HTR-8/SVneo (cell line): ENCODE results near the gene SFXN2.
"Not testable (repeated sequence)": the region's sequence is repeated elsewhere in the genome, so short reads cannot be mapped to it uniquely, and the experiment has no call there.

Experiments used
- DNase-seq: peaks from one replicate; pipeline ENCODE4 v3.0.0; 2011; ENCODE audit warnings: low spot score, mixed read lengths; ENCODE audit not compliant: insufficient read length
- FAIRE-seq: peaks from 2 replicates; lab custom pipeline; 2011; peaks lifted over from hg19 to GRCh38; lab: Jason Lieb, UNC

The SFXN2 gene

DNA sequence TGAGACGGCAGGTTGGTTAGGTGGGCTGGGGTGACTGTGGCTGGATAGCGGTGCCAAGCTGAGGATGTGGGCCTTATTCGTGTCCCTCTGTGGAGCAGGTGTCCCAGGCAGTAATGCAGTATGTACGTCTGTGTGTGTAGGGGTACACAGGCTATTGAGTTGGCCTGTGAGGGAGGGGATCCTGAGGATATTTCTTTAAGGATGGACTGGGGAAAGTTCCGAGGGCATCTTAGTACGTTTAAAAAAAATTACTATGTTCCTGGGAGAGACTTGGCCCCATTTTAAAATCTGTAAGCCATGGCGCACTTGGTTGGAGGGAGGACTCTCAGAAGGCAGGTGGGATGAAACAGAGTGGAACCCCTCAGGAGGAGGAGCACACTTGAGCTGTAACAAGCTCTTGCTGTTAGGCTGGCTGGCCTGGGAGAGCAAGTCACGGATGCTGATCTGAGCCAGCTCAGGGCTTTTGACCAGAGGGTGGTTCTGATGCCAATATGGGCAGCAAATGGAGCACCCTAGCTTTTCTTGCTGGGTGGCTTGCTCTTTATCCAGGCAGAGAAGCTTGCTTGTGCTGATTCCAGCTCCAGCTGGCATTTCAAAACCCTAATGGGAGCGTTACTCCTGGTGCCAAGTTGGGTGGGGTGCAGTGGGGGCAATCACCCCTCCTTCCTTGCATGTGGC lies 30.1 kb downstream of the SFXN2 start:
- no peak for FAIRE-seq
- no peak for DNase-seq

DNA sequence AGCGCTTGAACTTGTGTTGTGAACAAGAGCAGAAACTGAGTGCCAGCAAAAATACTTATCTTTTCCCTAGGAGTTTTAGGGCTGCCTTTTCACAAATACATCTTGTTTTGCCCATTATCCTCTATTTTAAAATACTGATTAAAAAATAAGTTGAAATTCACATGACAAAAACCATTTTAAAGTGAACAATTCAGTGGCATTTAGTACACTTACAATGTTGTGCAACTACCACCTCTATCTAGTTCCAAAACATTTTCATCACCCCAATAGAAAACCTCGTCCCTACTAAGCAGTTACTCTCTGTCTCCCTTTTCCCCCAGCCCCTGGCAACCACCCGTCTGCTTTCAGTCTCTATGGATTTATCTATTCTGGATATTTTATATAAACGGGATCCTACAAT lies 30.7 kb downstream of the SFXN2 start:
- DNase-seq (no peak), FAIRE-seq (no peak)

DNA sequence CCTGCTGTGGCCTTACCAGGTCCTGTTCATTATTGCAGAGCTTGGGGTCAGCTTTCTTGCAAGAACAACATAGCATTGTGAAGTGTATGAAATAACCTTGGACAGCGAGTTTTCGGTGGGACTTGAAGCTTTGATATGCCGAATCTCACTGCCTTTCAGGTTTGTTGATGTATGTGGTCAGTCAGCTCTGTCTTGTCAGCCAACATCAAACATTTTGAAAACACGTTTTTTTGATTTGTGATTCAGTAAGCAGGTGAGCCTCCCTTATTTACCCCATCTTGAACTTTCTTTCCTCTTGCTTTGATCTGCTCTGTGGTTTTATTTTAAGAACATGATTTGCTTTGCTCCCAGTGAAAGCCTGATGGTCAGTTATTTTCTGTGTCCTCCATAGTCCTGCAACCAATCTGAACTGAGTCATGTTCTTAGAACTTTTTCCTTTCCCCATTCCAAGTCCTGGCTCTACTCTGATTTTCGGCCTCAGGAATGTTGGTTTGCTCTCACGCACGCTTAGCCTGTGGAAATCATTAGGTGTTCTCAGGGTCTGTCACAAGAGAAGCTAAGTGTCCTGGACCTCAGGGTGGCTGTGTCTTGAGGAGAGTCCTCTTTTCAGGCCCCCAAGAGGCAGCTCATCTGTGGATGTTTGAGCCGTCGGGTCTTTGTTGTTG lies 38.0 kb downstream of the SFXN2 start:
- no peak for DNase-seq
- no peak for FAIRE-seq

DNA sequence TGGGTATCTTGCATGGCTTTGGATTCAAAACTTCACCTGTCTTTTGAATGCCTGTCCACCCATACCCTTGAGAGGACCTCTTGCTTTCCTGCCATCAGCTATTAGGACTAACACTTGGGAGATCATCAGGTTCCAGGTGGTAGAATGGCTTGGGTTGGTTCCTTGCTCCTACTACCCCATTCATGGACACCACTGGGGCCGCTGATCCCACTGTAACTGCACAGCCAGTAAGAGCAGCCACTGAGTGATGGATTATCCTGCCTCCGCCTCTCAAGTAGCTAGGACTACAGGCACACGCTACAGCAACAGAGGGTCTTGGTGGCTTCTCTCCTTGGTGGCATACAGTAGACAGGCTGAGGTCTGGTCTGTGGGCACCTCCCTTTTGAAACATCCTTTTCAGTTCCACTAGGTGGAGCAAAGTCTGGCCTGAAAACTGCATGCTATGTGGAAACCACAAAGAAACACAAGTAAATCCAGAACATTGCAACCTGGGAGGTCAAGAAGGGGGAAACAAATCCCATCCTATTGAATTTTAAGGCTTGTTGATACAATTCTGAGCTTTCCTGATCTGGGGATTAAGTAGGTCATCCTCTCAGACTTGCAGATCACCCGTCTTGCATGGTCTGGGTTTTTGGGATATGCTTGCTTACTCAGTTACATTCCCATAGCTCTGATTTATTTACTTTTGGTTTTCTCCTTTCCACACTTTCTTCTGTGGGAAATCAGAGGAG lies 38.7 kb downstream of the SFXN2 start:
- DNase-seq (peak; percentile 59), FAIRE-seq (no peak)

DNA sequence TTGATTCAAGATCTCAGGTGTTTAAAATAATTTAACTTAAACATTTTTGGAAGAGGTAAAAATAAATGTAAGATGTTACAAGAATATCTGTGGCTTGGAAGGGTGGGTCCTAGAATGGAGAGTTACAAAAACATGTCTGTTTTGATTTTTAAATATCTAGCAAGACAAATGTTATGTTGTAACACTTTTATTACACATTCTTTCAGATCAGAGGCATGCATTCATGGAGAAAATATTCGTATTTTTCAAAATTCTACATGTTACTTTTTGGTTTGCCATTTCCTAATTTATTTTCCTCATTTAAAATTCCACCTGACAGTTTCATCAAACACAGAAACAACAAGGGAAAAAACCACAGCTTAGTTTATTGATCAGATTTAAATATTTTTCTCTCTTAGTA lies 39.3 kb downstream of the SFXN2 start:
- no peak for FAIRE-seq
- DNase-seq: no peak

DNA sequence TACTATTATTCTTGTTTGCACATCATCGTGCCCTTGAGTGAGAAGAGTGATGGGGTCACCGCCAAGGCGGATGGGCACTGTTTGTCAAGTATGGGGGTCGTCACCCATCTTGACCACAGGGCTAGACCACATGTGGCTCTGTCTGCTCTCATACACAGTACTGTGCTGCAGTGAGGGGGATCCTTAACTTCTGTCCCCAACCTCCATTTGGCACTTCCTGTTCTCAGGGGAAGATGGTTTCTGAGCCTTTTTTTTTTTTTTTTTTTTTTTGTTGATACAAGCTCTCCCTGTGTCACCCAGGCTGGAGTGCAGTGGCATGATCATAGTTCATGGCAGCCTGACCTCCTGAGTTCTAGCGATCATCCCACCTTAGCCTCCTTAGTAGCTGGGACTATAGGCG lies 42.9 kb downstream of the SFXN2 start:
- FAIRE-seq (no peak), DNase-seq (no peak)

DNA sequence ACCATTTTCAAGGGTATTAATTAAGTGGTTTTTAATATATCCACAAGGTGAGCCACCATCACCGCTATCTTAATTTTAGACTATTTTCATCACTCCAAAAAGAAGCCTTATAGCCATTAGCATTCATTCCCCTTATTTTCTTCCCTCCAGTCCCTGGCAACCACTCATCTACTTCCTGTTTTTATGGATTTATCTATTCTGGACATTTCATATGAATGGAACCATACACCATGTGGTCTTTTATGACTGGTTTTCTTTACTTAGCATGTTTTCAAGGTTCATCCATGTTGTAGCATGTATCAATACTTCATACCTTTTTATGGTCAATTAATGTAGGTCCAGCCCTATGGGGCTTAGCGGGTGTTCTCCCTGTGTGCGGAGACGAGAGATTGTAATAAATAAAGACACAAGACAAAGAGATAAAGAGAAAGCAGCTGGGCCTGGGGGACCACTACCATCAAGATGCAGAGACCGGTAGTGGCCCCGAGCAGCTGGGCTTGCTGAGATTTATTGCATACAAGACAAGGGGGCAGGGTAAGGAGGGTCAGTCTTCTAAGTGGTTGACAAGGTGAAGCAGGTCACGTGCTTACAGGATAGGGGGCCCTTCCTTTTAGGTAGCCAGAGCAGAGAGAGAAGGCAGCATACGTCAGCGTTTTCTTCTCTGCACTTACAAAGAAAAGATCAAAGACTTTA lies 44.0 kb downstream of the SFXN2 start:
- DNase-seq (no peak), FAIRE-seq (no peak)

DNA sequence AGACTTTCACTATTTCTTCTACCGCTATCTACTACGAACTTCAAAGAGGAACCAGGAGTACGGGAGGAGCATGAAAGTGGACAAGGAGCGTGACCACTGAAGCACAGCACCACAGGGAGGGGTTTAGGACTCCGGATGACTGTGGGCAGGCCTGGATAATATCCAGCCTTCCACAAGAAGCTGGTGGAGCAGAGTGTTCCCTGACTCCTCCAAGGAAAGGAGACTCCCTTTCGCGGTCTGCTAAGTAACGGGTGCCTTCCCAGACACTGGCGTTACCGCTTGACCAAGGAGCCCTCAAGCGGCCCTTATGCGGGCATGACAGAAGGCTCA lies 44.5 kb downstream of the SFXN2 start:
- FAIRE-seq, DNase-seq: not testable (repeated sequence)

DNA sequence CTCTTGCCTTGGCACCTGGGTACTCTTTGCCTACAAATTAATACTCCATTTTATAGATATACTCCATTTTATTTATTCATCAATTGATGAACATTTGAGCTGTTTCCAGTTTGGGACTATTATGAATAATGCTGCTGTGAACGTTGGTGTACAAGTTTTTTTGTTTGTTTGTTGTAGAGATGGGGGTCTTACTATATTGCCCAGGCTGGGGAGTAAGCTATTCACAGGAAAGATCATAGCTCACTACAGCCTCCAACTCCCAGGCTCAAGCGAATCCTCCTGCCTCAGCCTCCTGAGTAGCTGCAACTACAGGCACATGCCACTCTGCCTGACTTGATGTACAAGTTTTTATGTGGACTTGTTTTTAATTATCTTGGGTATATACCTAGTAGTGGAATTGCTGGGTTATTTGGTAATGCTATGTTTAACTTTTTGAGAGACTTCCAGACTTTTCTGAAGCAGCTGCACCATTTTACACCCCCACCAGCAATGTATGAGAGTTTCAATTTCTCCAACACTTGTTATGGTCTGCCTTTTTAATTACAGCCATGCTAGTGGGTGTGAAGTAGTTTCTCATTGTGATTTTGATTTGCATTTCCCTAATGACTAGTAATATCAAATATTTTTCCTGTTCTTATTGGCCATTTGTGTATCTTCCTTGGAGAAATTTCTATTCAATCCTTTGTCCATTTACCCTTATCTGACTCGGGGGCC lies 45.2 kb downstream of the SFXN2 start:
- no peak for FAIRE-seq
- DNase-seq: no peak

DNA sequence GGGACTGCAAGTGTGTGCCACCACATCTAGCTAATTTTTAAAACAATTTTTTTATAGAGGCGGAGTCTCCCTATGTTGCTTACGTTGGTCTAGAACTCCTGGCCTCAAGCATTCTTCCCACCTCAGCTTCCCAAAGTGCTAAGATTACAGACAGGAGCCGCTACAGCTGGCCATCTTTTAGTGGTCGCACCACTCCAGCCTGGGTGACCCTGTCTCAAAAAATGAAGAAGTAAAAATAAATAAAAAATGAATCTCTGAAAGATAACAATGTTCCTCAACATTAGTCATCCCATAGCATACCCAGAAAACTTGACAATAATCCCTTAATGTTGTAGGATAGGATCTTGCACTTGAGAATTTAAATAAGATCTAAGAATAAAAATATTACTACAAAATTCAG lies 47.5 kb downstream of the SFXN2 start:
- no peak for DNase-seq
- no peak for FAIRE-seq

DNA sequence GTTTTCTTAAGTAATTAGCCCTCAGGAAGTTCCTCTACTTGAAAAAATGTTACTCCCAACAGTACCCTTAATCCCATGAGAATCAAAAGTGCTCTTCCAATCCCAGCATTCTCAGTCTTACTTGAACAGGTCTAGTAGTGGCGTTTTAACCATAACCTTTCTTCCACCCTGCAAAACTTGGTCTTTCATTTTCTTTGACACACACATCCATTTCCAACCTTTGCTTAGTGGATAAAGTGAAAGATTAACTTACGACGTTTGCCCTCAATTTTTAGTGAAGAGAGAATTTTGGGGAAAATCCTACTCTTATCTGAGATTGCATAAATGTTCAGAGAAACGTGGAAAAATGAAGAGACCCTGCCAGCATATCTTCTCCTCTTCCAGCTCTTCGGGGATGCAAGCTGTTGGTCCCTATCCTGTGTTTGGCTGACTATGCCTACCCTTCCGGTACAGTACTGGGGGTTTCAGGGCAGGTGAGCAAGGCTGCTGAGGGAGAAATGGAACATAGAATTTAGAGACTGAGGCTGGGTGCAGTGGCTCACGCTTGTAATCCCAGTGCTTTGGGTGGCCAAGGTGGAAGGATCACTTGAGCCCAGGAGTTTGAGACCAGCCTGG lies 48.1 kb downstream of the SFXN2 start:
- DNase-seq: no peak
- no peak for FAIRE-seq

DNA sequence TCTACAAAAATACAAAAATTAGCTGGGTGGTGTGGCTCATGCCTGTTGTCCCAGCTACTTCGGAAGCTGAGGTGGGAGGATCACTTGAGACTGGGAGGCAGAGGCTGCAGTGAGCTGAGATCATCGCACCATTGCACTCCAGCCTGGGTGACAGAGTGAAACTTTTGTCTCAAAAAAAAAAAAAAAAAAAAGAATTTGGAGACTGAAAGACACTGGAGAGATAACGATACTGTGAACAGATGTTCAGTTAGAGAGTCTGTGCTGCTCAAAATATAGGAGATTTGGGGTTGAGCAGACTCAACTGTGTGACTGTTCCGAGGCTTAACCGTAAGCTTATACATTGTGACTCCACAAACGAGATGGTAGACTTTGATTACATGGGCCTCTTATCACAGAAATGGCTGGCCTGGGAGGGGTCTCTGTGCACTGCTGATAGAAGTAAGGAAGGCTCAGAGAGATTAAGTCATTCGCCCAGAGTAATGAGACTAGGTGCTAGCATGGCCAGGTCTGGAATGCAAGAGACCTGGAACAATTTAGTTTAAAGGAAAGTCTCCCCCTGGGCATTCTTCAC lies 48.7 kb downstream of the SFXN2 start:
- DNase-seq: no peak
- no peak for FAIRE-seq

DNA sequence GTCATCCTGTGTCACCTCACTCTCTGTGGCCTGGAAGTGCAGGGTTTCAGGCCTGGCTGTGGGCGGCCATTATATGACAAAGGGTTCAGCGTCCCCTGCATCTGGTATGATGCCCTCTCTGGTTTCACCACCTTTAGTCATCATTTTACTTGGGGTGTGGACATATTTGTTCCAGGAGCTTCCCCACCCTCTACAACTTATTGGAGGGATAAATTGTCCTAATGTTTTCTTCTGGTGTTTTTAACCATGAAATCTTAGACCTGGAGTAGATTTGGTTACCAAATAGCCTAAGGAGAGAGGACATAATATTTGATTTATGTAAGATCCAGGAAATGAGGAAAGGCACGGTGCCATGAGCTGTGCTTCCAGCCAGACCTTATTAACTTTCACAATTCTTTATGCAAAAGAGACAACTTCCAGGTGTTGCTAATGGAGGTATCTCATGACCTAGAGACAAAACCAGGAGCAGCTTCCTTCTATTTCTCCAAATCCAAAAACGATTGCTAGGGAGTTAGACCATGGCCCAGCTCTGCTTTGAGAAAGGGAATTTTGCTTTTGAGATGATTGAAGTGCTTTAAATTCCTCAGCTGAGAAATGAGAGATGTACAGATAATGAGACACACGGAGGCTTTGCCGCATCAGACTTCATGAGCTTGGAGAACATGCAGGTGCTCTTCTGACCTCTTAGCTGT lies 50.2 kb downstream of the SFXN2 start:
- DNase-seq: no peak
- no peak for FAIRE-seq

DNA sequence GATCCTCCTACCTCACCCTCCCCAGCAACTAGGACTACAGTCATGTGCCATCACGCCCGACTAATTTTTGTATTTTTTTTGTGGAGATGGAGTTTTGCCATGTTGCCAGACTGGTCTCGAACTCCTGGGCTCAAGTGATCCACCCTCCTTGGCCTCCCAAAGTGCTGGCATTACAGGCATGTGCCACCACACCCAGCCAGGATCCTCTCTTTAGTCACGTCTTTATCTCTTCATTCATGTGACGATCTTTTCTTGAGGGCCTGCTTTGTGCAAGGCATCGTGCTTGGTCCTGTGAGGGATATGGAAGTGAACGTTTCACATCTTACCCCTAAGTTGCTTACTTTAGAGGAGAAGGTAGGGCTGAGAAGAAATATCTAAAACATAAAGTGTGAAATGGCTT lies 50.9 kb downstream of the SFXN2 start:
- DNase-seq (no peak), FAIRE-seq (no peak)

DNA sequence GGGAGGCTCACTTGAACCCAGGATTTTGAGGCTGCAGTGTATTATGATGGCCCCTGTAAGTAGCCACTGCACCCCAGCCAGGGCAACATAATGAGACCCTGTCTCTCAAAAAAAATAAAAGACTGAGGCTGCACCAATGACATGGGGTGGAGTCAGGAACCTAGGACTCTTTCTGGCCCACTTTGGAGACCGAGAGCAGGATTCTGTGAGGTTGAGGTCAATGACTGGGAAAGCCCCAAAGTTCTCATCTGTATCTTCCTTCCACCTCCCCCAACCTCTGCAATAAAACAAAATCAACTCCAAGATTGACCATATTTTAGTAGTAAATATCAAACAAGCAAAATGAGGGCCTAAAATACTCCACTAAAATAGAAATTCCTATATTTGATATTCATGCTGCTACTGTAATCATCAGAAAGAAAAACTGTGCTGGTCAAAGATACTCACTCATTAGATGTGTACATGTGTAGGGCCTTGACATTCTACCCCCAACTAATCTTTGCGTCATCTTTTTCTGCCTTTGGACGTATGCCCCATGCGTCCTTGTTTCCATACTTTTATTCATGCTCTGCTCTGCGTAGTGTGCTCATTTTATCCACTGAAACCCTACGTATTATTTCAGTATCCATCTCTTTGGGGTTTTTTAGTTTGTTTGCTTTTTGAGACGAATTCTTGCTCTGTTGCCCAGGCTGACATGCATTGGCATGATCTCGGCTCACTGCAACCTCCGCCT lies 53.2 kb downstream of the SFXN2 start:
- no peak for FAIRE-seq
- DNase-seq: no peak

DNA sequence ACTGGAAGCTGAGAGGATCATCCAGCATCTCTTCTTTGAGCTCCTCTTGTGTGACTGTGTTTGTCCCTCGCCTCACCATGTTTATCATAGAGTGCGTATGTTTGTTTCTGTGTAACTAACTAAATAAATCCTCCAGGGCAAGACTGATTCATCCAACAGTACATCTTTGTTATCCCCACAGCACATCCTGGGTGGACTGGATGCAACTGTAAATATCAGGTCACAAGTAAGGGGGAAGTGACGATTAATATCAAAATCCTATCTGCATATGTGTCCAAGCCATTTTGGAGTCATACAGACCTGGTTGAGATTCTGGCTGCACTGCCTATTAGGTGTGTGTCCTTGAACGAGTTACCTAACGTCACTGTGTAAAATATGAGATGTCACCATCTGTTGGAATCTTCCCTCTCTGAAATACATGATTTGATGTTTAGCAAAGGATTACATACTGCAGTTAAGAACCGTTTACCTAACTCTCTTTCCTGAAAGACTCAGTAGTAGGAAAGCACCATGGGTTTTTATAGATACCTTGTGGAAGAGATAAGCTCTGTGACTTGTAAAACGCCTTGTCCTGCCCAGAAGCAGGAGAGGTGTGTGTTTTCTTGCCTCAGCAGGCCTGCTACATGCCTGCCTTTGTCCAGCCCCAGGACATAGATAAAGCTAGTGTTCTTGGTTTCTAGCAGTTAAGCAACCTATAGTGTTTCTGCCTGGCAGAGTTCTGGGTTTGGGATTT lies 55.1 kb downstream of the SFXN2 start:
- FAIRE-seq: no peak
- DNase-seq: no peak

DNA sequence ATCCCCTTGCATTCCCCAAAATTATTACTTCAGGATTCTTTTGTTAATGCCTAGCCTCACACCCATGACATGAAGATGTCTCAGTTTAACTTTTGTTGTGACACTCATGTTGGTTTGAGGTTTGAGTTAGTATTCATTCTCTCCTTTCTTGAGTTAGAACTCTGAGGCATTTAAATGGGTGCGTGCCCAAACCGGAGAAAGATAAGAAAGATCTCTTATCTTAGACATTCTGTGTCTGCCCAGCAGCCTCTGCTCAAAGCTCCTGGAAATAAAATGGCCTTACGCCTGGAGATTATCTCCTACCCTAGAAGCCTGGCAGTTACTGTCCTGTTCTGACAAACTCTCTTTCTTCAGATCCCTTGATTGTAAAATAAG lies 55.7 kb downstream of the SFXN2 start:
- FAIRE-seq: no peak
- no peak for DNase-seq

DNA sequence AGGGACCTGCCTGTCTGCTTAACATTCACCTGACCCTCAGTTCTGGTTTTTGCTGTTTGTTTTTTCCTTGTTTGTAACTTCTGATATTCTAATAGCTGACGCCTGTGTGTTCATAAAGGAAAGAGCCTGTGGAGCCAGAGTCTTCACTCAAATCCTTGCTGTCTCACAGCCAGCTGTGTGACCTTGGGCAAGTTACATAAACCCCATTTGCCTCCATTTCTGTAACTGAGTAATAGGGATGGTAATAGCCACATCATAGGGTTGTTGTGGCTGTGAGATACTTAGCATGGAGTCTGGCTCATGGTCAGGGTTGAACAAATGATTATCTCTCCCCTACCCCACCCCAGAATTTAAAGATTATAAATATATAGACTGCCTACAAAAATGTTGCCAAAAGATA lies 56.4 kb downstream of the SFXN2 start:
- FAIRE-seq (no peak), DNase-seq (no peak)
